Sciatic nerve (tissue), 2 donors: ENCODE results near the gene B4GALNT3. TPM values are rescaled to one million over a fixed set of nuclear protein-coding genes. Genes with fewer than 3 reads are reported as not detected.
A peak's percentile ranks its signal among the peaks of the same experiment; 100 is the strongest.

Experiments used
- ATAC-seq: fragments of 200-7000 bp; cut with Tn5 transposase; one replicate; pipeline ENCODE4 v1.9.1; 2020; ENCODE audit warnings: mild to moderate bottlenecking, moderate library complexity
- DNase-seq: peaks from one replicate; pipeline ENCODE4 v3.0.0-alpha.2; 2020; ENCODE audit warnings: low spot score
- intact Hi-C: fragments of 100-400 bp; cut with DNase I; formaldehyde crosslinking; loops from one replicate; pipeline ENCODE4 v1.14.2; 2022
- total RNA-seq: library from RNA; stranded (reverse); fragmentation: NEBNext Ultra II Directional; extraction: Animal tissue kit (Norgen Biotek cat#: 25700); gene quantifications from one replicate; pipeline ENCODE4 v1.2.1, GENCODE V29; 2021
- donor health status: DM: no; HTN: no; CAD: no.
- donor health status: DM: no; HTN: no; CAD: no.

Gene B4GALNT3
- total RNA-seq, 1 donor from 2014 or later: 28.8 TPM

DNA sequence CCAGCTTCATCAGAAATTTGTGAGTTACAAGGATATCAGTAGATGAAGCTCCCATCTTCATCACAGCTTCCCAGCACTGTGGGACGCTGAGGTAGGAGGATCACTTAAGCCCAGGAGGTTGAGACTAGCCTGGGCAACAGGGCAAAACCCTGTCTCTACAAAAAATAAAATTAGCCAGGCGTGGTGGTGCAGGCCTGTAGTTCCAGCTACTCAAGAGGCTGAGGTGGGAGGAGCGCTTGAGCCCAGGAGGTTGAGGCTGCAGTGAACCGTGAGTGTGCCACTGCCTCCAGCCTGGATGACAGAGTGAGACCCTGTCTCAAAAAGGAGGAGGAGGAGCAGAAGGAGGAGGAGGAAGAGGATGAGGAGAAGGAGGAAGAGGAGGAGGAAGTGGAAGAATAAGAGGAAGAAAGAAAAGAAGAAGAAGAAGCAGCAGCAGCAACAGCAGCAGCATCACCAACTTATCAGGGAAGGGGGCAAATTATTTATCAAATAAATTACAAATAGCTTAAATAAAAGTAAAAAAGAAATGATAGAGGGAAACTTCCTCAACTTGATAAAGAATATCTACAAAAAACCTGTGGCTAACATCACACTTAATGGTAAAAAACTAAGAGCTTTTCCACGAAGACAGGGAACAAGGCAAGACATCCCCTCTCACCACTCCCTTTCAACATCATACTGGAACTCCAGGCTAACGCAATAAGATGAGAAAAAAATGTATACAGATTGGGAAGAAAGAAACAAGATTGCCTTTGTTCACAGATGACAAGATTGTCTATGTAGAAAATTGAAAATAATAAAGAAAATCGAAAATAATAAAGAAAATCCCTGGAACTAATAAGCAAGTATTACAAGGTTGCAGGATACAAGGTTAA is 133.9 kb downstream of the B4GALNT3 start:
- intact Hi-C loops: no loop called here
- no peak for ATAC-seq
- DNase-seq: peak; percentile 13

DNA sequence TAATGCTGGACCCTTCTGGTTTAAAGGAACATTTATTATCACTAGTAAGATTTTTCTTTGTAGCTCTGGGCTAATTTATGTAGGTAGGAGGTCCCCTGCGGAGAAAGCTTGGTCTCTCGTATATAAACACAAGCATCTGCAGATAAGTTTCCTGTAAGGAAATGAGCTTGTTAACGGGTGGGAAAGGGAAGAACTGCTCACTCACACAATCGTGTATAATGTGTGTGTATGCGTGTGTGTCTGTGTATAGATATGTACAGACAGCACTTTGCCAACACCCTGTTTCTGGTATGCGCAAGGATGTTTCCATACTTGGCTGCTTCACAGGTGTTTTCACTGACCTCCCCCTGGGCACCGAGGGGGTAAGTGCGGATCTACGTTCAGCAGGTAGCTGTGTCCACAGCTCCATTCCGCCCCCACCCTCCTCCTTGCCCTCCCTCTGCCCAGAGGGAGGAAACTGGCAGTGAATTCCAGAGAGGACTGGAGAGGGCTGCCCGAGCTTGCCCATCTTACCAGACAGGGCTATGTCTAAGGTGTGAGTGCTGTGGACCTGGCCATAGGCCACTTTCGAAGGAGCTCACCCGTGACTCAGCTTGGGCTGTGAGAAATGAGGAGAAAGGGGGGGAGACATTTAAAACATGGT is 138.3 kb downstream of the B4GALNT3 start:
- intact Hi-C loops: no loop called here
- no peak for DNase-seq
- no peak for ATAC-seq

DNA sequence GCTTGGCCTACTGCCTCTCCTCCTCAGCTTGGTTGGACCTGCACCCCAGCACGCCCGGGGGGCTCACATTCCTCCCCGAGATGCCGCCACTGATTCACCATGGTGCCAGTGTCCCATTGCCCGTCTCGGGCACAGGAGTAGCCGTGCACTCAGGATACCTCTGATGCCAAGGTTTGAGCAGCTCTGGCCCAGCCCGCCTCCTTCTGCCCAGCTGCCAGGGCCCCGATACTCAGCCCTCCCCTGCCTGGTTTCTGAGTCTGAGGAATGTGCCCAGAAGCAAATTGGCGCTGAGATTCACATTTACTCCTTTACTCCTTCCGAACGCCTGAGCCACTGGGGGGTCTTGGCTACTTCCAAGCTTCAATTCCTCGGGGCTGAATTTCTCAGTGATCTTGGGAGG is 140.0 kb downstream of the B4GALNT3 start:
- DNase-seq: no peak
- no peak for ATAC-seq
- intact Hi-C loops: no loop called here

DNA sequence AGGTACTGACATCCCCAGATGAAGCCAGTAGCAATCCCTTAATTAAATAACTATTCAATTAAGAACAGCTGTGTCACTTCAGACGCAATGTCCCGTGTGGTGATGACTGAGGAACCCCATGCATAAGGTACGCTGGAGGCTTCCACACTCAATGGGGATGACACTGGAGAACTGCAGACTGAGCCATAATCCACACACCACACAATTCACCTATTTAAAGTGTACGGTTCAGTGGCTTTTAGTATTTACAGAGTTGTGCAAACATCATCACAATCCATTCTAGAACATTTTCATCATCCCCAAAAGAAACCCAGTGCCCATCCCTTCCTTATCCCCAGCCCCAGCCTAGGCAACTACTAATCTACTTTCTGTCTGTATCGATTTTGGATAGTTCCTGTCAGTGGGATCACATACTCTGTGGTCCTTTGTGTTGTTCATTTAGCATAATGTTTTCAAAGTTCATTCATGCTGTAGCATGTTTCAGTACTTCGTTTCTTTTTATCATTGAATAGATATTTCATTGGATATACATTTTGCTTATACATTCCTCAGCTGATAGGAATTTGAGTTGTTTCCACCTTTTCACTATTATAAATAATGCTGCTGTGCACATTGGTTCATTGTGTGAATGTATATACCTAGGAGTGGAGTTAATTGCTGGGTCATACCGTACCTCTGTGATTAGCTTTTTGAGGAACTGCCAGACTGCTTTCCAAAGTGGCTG is 142.4 kb downstream of the B4GALNT3 start:
- intact Hi-C loops: no loop called here
- peak; percentile 4 for DNase-seq
- ATAC-seq: no peak

DNA sequence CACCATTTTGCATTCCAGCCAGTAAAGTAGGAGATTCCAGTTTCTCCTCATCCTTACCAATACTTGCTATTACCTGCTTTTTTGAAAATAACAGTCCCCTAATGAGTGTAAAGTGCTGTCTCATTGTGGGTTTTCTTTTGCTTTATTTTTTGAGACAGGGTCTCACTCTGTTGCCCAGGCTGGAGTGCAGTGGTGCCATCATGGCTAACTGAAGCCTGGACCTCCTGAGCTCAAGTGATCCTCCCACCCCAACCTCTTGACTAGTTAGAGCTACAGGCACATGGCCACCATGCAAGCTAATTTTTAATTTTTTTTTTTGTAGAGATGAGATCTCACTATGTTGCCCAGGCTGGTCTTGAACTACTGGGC is 142.9 kb downstream of the B4GALNT3 start:
- DNase-seq: no peak
- no peak for ATAC-seq
- intact Hi-C loops: no loop called here

DNA sequence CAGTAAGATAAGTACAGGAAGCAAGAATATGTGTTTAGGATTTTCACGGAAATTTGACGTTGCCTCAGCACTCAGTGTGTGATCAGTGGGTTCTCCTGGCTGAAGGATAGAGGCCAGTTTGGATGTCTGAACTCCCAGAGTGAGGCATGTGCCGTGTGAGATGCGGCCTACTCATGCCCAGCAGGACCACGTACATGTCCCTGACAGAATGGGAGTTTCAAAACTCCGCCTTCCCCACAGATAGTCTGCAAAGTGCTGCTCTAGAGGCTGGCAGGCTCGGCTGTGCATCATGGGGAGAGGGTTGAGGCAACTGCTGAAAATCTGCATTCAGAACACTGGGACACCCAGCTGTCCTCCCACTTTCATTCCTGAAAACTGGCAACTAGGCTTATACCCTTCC is 145.2 kb downstream of the B4GALNT3 start:
- ATAC-seq (no peak), DNase-seq (peak; percentile 21)
- intact Hi-C loops: no loop called here

DNA sequence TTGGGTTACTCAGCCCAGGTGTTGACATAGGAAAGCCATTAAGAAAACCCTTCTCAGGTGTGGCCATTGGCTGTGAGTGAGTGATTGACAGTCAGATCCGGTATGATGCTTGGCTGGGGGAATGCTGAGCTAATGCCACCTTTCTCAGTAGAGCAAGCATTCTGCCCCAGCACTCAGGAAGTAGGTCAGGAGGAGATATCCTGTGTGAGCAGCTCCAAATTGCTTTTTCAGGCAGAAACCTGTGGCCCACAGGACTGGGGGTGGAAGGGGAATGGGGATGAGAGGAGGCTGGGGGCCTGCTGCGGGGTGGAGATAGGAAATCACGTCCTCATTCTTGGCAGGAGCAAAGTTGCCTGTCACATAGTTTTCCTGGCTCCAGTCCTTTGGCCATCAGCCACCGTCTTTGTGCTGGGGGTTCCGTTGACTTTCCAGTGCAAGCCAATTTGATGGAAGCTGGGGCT is 147.8 kb downstream of the B4GALNT3 start:
- ATAC-seq (no peak), DNase-seq (peak; percentile 23)
- intact Hi-C loops: no loop called here

DNA sequence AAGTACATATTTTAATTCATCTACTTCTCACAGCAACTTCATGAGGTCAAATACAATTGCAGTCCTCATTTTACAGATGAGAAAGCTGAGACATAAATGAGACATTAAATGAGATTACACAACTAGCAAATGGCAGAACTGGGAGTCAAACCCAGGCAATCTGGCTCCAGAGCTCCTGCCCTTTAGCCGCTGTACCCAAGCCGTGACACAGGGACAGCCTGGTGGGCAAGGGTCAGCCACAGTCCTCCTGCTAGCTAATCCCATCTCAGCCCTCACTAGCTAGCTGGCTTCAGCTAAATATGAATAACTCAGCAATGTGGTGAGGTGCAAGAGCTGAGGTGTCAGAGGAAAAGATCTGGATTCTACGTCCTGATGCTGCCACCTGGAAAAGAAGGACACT is 148.7 kb downstream of the B4GALNT3 start:
- DNase-seq: no peak
- no peak for ATAC-seq
- intact Hi-C loops: no loop called here

DNA sequence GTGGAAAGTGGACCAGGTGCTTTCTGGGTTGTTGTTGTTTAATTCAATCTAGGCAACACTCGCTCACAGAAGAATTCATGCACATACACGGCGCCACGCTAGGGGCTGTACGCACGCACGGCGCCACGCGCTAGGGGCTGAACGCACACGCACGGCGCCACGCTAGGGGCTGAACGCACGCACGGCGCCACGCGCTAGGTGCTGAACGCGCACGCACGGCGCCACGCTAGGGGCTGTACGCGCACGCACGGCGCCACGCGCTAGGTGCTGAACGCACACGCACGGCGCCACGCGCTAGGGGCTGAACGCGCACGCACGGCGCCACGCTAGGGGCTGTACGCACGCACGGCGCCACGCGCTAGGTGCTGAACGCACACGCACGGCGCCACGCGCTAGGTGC is 149.2 kb downstream of the B4GALNT3 start:
- intact Hi-C loops: no loop called here
- DNase-seq: peak; percentile 12
- ATAC-seq: no peak

DNA sequence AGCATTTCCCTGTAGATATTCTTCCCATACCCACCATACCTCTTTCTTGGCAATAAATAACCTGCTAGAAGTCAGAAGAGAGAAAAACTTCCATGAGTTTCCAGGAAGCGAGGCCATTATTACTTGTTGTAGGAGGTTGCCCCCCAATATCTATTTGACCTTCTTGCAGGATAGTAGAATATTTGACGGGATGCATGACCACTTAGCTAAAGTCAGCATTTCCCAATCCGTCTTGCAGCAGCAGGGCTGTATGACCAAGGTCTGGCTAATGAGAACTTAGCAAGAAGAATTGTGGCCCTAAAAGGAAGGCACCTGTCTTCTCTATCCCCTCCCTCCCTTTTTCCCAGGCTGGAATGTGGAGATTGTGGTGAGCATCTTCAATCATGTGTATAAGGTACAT is 152.0 kb downstream of the B4GALNT3 start:
- no peak for DNase-seq
- intact Hi-C loops: no loop called here

DNA sequence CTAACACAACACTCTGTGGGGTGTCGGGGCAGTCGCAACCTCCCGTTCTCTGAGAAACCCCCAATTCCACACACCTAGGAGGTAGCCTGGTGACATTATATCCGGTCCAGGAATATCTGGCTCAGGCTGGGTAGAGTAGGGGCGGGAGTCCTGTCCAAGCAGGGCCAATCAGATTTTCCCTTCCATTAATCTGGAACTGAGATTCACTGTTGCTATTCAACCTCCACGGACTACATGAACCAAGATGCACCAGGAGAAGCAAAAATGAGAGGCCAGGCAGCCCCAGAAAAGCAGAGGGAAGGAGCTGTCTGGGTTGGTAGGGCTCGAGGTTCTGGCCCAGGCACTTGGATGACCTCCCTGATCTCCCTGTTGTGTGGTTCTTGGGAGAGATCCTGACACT is 152.6 kb downstream of the B4GALNT3 start:
- no peak for DNase-seq
- ATAC-seq: no peak
- intact Hi-C loops: no loop called here

More for the DNA sequence above, 152.0 kb downstream of the B4GALNT3 start:
- no peak for ATAC-seq

DNA sequence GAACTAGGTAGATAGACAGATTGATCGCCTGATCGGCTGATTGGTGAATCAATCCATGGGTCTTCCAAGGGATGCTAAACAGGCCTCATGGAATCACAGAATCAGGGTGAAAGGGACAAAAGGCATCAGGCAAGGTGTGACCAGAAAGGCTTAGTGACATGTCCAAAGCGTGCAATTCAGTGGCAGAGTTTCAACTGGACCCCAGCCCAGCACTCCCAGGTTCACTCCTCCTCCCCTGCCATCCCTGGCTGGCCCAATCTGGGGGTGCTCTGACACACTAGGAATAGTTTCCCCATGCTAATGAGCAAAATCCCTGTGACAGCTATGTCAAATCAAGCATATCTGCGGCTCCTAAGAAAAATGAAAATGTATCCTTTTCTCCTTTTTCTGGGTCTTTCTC is 153.1 kb downstream of the B4GALNT3 start:
- DNase-seq (no peak), ATAC-seq (no peak)
- intact Hi-C loops: no loop called here

Other genes with a start within 250 kb of the B4GALNT3 start
- 0.40 TPM for gene SLC6A12, start 245.8 kb upstream of the B4GALNT3 start, total RNA-seq
- gene SLC6A13, start 197.1 kb upstream of the B4GALNT3 start, total RNA-seq: 0.85 TPM
- gene KDM5A, start 70.6 kb upstream of the B4GALNT3 start, total RNA-seq: 81.3 TPM
- gene CCDC77, start 58.3 kb upstream of the B4GALNT3 start, total RNA-seq: 7.6 TPM
- 6.2 TPM for gene NINJ2, start 203.5 kb downstream of the B4GALNT3 start, total RNA-seq